Natural killer cell (primary cell): Measurements from ENCODE around the gene TMEM31. TPM values are rescaled to one million over a fixed set of nuclear protein-coding genes. Genes with fewer than 3 reads are reported as not detected.

ENCODE experiments used
- ATAC-seq, 3 donors: fragments of 150-1000 bp in 2 of 3; fragments of 200-7000 bp in 1 of 3; cut with Tn5 transposase; 1 replicate in 1 of 3; 2 replicates in 2 of 3; pipeline ENCODE4 v1.10.0; 2021; ENCODE audit warnings: mild to moderate bottlenecking in 2 of 3, moderate library complexity in 2 of 3
- DNase-seq, 2 donors: peaks; one replicate each; pipeline versions ENCODE4 v3.0.0 to v3.0.0-alpha.2; 2013 to 2021; ENCODE audit warnings: mixed read lengths in 1 of 2
- H3K27ac ChIP-seq: one replicate; pipeline ENCODE4 v1.5.1; 2013; ENCODE audit warnings: mild to moderate bottlenecking, low read length
- H3K27me3 ChIP-seq: one replicate; pipeline ENCODE4 v1.6.1; 2013; ENCODE audit warnings: low read length; ENCODE audit not compliant: control insufficient read depth, insufficient read depth
- H3K36me3 ChIP-seq: one replicate; pipeline ENCODE4 v1.6.1; 2013; ENCODE audit warnings: low read length; ENCODE audit not compliant: control insufficient read depth, insufficient read depth
- H3K4me1 ChIP-seq: one replicate; pipeline ENCODE4 v1.6.1; 2013; ENCODE audit warnings: low read length; ENCODE audit not compliant: control insufficient read depth, insufficient read depth
- H3K4me3 ChIP-seq: one replicate; pipeline ENCODE4 v1.5.1; 2013; ENCODE audit warnings: low read length
- H3K9me3 ChIP-seq: one replicate; pipeline ENCODE4 v1.6.1; 2013; ENCODE audit warnings: low read length; ENCODE audit not compliant: control insufficient read depth, insufficient read depth
- H3K27ac Mint-ChIP-seq, 2 donors: one replicate each; pipeline ENCODE4 v1.8.0; 2022; ENCODE audit warnings: mild to moderate bottlenecking in 2 of 2, mixed read lengths in 2 of 2, moderate library complexity in 1 of 2
- H3K27me3 Mint-ChIP-seq, 2 donors: one replicate each; pipeline ENCODE4 v1.8.0; 2022; ENCODE audit warnings: low read depth in 2 of 2, mixed read lengths in 2 of 2
- H3K36me3 Mint-ChIP-seq: one replicate; pipeline ENCODE4 v1.8.0; 2022; ENCODE audit warnings: mixed read lengths
- H3K4me1 Mint-ChIP-seq, 2 donors: one replicate each; pipeline ENCODE4 v1.8.0; 2022; ENCODE audit warnings: mixed read lengths in 2 of 2
- H3K4me3 Mint-ChIP-seq: one replicate; pipeline ENCODE4 v1.8.0; 2022; ENCODE audit warnings: mild to moderate bottlenecking, moderate library complexity, mixed read lengths
- H3K9me3 Mint-ChIP-seq, 2 donors: one replicate each; pipeline ENCODE4 v1.8.0; 2022; ENCODE audit warnings: mixed read lengths in 2 of 2
- WGBS: methylation state at CpG from one replicate; pipeline ENCODE4 v1.1.7; 2013; ENCODE audit warnings: missing lambda C conversion rate; ENCODE audit not compliant: insufficient coverage; 5-methylcytosine and 5-hydroxymethylcytosine counted together
- intact Hi-C: fragments of 100-400 bp; cut with micrococcal nuclease; formaldehyde crosslinking; loops from one replicate; pipeline ENCODE4 v1.14.2; 2022
- total RNA-seq, 4 donors: library from RNA; stranded (reverse); fragments of 120-200 nt in 1 of 4; gene quantifications; one replicate each; pipeline versions ENCODE4 v1.2.3 to v1.2.4, GENCODE V29; 2013 to 2022
- TF ChIP-seq, protein P1 (sequence below): fragments of 200-600 bp; IDR thresholded peaks from one replicate; pipeline ENCODE4 v1.8.0; 2022; ENCODE audit warnings: antibody characterized with exemption

The TMEM31 gene
- total RNA-seq, 3 donors from 2014 or later (not counting 1 experiment from before 2014, with no cell fraction given): not detected

- DNase-seq (peak; percentile 83 to 90), ATAC-seq (peak; percentile 63 to 85 (median 68))
- WGBS: under 1% methylated on average over 36 of the region's 40 CpGs
- Histone ChIP-seq H3K27ac (peak overlapping the region; percentile 98), H3K9me3 (no peaks in the 10 kb centered on the region), H3K27me3 (no peaks in the 10 kb centered on the region), H3K4me3 (peak overlapping the region; percentile 97), H3K4me1 (no peaks in the 10 kb centered on the region), H3K36me3 (peaks cover 14% of the 10 kb centered on the region)
- TF ChIP-seq, protein P1, sequence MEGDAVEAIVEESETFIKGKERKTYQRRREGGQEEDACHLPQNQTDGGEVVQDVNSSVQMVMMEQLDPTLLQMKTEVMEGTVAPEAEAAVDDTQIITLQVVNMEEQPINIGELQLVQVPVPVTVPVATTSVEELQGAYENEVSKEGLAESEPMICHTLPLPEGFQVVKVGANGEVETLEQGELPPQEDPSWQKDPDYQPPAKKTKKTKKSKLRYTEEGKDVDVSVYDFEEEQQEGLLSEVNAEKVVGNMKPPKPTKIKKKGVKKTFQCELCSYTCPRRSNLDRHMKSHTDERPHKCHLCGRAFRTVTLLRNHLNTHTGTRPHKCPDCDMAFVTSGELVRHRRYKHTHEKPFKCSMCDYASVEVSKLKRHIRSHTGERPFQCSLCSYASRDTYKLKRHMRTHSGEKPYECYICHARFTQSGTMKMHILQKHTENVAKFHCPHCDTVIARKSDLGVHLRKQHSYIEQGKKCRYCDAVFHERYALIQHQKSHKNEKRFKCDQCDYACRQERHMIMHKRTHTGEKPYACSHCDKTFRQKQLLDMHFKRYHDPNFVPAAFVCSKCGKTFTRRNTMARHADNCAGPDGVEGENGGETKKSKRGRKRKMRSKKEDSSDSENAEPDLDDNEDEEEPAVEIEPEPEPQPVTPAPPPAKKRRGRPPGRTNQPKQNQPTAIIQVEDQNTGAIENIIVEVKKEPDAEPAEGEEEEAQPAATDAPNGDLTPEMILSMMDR: peak; percentile 7
- no peaks in the 10 kb centered on the region for H3K27me3 Mint-ChIP-seq
- no peak overlapping the region for H3K27ac Mint-ChIP-seq
- no peaks in the 10 kb centered on the region for H3K36me3 Mint-ChIP-seq
- H3K9me3 Mint-ChIP-seq: no peaks in the 10 kb centered on the region
- H3K4me1 Mint-ChIP-seq: peaks cover 4 to 5% of the 10 kb centered on the region in 2 donors
- no peak overlapping the region for H3K4me3 Mint-ChIP-seq
- intact Hi-C loops: loop anchor here (2.0 to 5.0 kb wide), 4 partner anchors 155 to 480 kb away; partner anchors contain the start of genes FAM199X and ZCCHC18
Observed at GRCh38 chrX:103687073-103687695, 23.5 kb upstream of the TMEM31 start.

DNA sequence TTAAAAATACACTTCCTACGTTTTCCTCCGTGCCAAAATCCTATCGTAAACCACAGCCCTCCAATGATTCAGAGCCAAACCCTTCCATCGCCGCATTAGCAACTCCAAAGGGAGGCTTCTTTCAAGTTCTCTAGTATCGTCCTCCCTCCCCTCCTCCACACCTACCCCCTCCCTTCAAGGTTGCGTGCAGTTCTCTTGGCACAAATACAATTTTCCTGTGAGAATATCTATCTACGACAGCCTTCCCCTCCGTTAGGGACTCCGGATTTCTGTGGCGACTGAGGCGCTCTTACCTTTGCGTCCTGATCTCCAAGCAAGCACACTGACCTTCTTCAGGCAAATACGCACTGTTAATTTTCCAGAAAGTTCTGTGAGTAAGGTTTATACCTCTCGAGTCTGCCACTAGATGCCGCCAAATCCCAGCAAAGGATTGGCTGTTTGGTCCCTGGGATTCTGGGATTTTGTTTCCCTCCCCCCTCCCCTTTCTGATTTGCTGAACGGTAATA, 23.0 kb upstream of the TMEM31 start:
- Histone ChIP-seq H3K4me3 (peak overlapping the region; percentile 97), H3K4me1 (no peaks in the 10 kb centered on the region), H3K9me3 (no peaks in the 10 kb centered on the region), H3K27ac (peak overlapping the region; percentile 98), H3K36me3 (peaks cover 13% of the 10 kb centered on the region), H3K27me3 (no peaks in the 10 kb centered on the region)
- no peaks in the 10 kb centered on the region for H3K36me3 Mint-ChIP-seq
- ATAC-seq: no peak
- H3K27me3 Mint-ChIP-seq: no peaks in the 10 kb centered on the region
- no peak overlapping the region for H3K27ac Mint-ChIP-seq
- intact Hi-C loops: loop anchor here (2.0 to 5.0 kb wide), 4 partner anchors 155 to 479 kb away; partner anchors contain the start of genes FAM199X and ZCCHC18
- TF ChIP-seq, protein P1: peak; percentile 40
- H3K4me3 Mint-ChIP-seq: no peak overlapping the region
- H3K4me1 Mint-ChIP-seq: peaks cover 4 to 5% of the 10 kb centered on the region in 2 donors
- WGBS: 0% methylated on average over 15 of the region's 17 CpGs
- peak; percentile 23 to 72 for DNase-seq
- no peaks in the 10 kb centered on the region for H3K9me3 Mint-ChIP-seq

- Mint-ChIP-seq H3K27me3 (no peaks in the 10 kb centered on the region), H3K4me1 (peaks cover 0 to under 1% of the 10 kb centered on the region in 2 donors), H3K27ac (no peak overlapping the region), H3K9me3 (no peaks in the 10 kb centered on the region), H3K4me3 (no peak overlapping the region), H3K36me3 (no peaks in the 10 kb centered on the region)
- Histone ChIP-seq H3K4me1 (no peaks in the 10 kb centered on the region), H3K9me3 (no peaks in the 10 kb centered on the region), H3K36me3 (peaks cover 9% of the 10 kb centered on the region), H3K27me3 (no peaks in the 10 kb centered on the region), H3K4me3 (no peak overlapping the region), H3K27ac (no peak overlapping the region)
- TF ChIP-seq, protein P1: peak; percentile 55
- peak in 1 of 2 donors; percentile 48 for DNase-seq
- intact Hi-C loops: loop anchor here (1.0 to 5.0 kb wide), 3 partner anchors 128 to 477 kb away; no protein-coding TSS in a partner anchor
- WGBS: no CpG with 5 or more reads among the region's 4 CpGs
- ATAC-seq: no peak
Observed at GRCh38 chrX:103688946-103689345, 21.8 kb upstream of the TMEM31 start.
